Measurements from ENCODE around the gene RNF141. TPM values are rescaled to one million over a fixed set of nuclear protein-coding genes. Genes with fewer than 3 reads are reported as not detected.

The RNF141 gene
- total and polyA plus RNA-seq, 12 donors, result 6.7 to 43.0 (median 34.2) TPM

GRCh38 chr11:10544491-10545465 lies 3.8 kb upstream of the RNF141 start:
- DNase-seq (no peak), ATAC-seq (no peak)

DNA sequence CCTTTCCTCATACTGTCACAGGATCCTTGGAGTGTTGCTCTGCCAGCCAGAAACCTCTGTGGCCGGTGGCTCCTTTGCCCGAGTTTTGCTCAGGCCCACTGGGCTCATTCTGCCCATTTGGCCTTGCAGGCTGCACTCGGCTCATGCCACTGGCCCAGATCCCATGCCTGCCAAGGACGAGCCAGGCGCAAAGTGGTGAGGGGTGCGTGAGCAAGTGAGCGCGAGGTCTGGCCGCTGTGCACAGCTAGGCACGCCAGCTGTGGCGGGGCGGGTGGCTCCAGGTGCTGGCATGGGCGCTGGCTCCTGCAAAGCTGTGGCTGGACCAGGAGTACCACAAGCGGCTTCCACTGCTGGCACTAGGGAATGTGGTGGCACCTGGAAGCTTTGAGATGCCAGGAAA lies 2.8 kb upstream of the RNF141 start:
- intact Hi-C loops (cut with DNase I), result loop anchor here in 2 of 10 donors (10.0 kb wide), 1 partner anchor 191 kb away; no protein-coding TSS in a partner anchor
- peaks cover 0 to 17% (median 11%) of the 10 kb centered on the region in 9 donors for H3K4me1 ChIP-seq
- H3K4me3 ChIP-seq, result no peak overlapping the region
- H3K9me3 ChIP-seq, result no peaks in the 10 kb centered on the region
- DNase-seq, result no peak
- H3K36me3 ChIP-seq, result no peaks in the 10 kb centered on the region
- H3K27me3 ChIP-seq, result no peaks in the 10 kb centered on the region
- no peak for ATAC-seq
- H3K27ac ChIP-seq, result no peak overlapping the region
- WGBS, 2 donors, result 97 to 99% methylated on average over 14 of the region's 14 CpGs
- no peak for TF ChIP-seq CTCF (IDR thresholded peaks at IDR 0.05)

More at GRCh38 chr11:10544491-10545465, 3.8 kb upstream of the RNF141 start:
- Histone ChIP-seq H3K27me3 (no peaks in the 10 kb centered on the region), H3K4me3 (no peak overlapping the region), H3K4me1 (peaks cover 0 to 11% (median 7%) of the 10 kb centered on the region in 9 donors), H3K9me3 (no peaks in the 10 kb centered on the region), H3K36me3 (no peaks in the 10 kb centered on the region), H3K27ac (no peak overlapping the region)
- WGBS, 2 donors, result 87 to 92% methylated on average over 7 of the region's 7 CpGs
- intact Hi-C loops (cut with DNase I), result loop anchor here in 2 of 10 donors (10.0 kb wide), 1 partner anchor 190 kb away; no protein-coding TSS in a partner anchor
- no peak for TF ChIP-seq CTCF (IDR thresholded peaks at IDR 0.05)

- no peak for TF ChIP-seq CTCF (IDR thresholded peaks at IDR 0.05)
- 94 to 96% methylated on average over 3 of the region's 3 CpGs for WGBS, 2 donors
- H3K27ac ChIP-seq, result no peak overlapping the region
- peaks cover 0 to 17% (median 11%) of the 10 kb centered on the region in 9 donors for H3K4me1 ChIP-seq
- H3K9me3 ChIP-seq, result no peaks in the 10 kb centered on the region
- H3K4me3 ChIP-seq, result no peak overlapping the region
- intact Hi-C loops (cut with DNase I), result loop anchor here in 2 of 10 donors (10.0 kb wide), 1 partner anchor 192 kb away; no protein-coding TSS in a partner anchor
- DNase-seq (no peak), ATAC-seq (no peak)
- no peaks in the 10 kb centered on the region for H3K27me3 ChIP-seq
- H3K36me3 ChIP-seq, result no peaks in the 10 kb centered on the region
Observed at GRCh38 chr11:10542776-10543175, 1.8 kb upstream of the RNF141 start.

DNA sequence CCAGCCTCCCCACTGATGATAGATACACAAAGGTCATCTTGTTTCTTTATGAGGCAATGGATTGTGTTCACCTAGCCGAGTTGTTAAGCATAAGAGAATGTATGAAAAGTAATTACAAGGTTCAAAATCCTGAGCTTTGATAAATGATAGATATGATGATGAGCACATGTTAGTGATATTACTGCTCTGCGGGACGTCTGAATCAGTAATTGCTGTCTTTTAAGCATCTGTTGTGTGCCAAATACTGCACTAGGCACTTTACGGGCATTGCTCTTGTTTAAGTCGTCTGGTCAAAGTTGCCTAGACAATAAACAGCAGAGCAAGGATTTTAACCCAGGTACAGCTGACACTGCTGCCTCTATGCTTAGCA lies 559 bp upstream of the RNF141 start:
- intact Hi-C loops (cut with DNase I), result loop anchor here in 2 of 10 donors (10.0 kb wide), 1 partner anchor 193 kb away; no protein-coding TSS in a partner anchor
- WGBS, 2 donors, result 54 to 58% methylated on average over 5 of the region's 5 CpGs
- ATAC-seq (no peak), DNase-seq (no peak)
- H3K27ac ChIP-seq, result peak overlapping the region in 6 of 10 donors; percentile 83 to 92 (median 90)
- H3K36me3 ChIP-seq, result no peaks in the 10 kb centered on the region
- H3K27me3 ChIP-seq, result no peaks in the 10 kb centered on the region
- H3K4me1 ChIP-seq, result peaks cover 0 to 21% (median 11%) of the 10 kb centered on the region in 9 donors
- TF ChIP-seq CTCF (IDR thresholded peaks at IDR 0.05), result no peak
- H3K9me3 ChIP-seq, result no peaks in the 10 kb centered on the region
- peak overlapping the region in 9 of 10 donors; percentile 70 to 95 (median 89) for H3K4me3 ChIP-seq
